Measurements from ENCODE around the gene KIAA0930. TPM values are rescaled to one million over a fixed set of nuclear protein-coding genes. Genes with fewer than 3 reads are reported as not detected.

The KIAA0930 gene
- total RNA-seq, 1 donor from 2014 or later: 60.2 TPM

DNA sequence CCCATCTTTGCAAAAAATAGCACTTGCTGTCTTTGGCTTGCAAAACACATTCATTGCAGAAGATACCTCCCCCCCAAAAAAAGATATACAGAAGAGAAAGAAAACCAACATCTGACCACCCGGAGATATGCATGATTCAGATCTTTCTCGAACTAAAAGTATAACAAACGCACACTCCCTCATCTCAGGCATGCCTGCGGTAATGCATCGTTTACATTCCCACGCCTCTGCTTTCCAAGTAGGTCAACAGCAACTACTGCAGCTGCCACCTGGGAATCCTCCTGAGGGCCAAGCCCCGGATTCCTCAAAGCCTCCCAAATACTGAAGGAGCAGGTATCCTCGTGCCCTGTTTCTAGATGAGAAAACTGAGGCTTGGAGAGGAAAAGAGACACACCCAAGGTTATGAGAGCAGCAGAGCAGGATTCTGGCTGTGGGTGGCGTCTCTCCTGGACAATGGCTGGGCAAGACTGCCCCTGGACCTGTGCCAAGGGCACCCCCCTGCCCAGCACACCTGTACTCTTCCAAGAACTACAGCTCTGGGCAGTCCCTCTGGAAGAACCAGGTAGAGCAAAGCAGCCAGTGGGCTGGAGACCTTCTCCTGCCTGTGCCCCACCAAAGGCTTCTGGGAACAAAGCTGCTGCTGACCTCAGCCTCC is 38.9 kb downstream of the KIAA0930 start:
- no peak overlapping the region for H3K4me3 Mint-ChIP-seq
- no peaks in the 10 kb centered on the region for H3K9me3 Mint-ChIP-seq
- TF ChIP-seq, protein P1, sequence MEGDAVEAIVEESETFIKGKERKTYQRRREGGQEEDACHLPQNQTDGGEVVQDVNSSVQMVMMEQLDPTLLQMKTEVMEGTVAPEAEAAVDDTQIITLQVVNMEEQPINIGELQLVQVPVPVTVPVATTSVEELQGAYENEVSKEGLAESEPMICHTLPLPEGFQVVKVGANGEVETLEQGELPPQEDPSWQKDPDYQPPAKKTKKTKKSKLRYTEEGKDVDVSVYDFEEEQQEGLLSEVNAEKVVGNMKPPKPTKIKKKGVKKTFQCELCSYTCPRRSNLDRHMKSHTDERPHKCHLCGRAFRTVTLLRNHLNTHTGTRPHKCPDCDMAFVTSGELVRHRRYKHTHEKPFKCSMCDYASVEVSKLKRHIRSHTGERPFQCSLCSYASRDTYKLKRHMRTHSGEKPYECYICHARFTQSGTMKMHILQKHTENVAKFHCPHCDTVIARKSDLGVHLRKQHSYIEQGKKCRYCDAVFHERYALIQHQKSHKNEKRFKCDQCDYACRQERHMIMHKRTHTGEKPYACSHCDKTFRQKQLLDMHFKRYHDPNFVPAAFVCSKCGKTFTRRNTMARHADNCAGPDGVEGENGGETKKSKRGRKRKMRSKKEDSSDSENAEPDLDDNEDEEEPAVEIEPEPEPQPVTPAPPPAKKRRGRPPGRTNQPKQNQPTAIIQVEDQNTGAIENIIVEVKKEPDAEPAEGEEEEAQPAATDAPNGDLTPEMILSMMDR (conservative IDR thresholded peaks at IDR 0.05): no peak
- no peaks in the 10 kb centered on the region for H3K4me1 Mint-ChIP-seq
- H3K27me3 Mint-ChIP-seq (ENCODE audit: low read depth): no peaks in the 10 kb centered on the region
- DNase-seq (ENCODE audit: low read depth, low spot score): no peak
- no peak overlapping the region for H3K27ac Mint-ChIP-seq (ENCODE audit: unreplicated experiment)
- H3K36me3 Mint-ChIP-seq (ENCODE audit: low read depth): no peaks in the 10 kb centered on the region

DNA sequence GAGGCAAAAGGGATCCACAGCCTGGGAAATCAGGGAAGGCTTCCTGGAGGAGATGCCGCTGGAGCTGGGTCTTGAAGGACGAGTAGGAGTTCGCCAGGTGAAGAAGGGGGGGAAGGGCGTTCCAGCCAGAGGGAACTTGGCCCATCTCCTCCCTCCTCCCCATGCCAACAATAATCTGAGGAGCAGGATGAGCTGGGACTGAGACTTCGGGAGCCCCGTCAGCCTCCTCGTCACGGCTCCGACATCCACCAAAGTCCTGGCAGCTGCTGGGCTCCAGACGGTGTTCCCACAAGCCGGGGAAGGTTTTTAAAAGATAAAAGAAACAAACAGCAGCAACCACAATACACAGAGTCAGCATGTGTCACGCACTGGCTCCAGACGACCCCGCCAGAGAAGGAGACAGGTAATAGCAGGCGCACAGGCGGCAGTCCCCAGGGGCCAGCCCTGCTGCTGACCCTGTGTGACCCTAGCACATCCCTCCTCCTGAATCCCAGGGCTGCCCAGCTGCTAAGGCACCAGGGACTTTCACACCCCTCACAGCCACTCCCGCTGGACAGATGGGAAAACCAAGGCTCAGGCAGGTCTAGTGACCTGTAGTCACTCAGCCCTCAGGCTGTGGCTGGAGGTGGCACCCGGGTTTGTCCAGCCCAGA is 39.7 kb downstream of the KIAA0930 start:
- no peak for DNase-seq (ENCODE audit: low read depth, low spot score)
- Mint-ChIP-seq H3K4me3 (no peak overlapping the region), H3K9me3 (no peaks in the 10 kb centered on the region), H3K27me3 (ENCODE audit: low read depth) (no peaks in the 10 kb centered on the region), H3K36me3 (ENCODE audit: low read depth) (no peaks in the 10 kb centered on the region), H3K27ac (ENCODE audit: unreplicated experiment) (peak overlapping the region; percentile 75), H3K4me1 (no peaks in the 10 kb centered on the region)
- TF ChIP-seq, protein P1 (conservative IDR thresholded peaks at IDR 0.05): no peak

DNA sequence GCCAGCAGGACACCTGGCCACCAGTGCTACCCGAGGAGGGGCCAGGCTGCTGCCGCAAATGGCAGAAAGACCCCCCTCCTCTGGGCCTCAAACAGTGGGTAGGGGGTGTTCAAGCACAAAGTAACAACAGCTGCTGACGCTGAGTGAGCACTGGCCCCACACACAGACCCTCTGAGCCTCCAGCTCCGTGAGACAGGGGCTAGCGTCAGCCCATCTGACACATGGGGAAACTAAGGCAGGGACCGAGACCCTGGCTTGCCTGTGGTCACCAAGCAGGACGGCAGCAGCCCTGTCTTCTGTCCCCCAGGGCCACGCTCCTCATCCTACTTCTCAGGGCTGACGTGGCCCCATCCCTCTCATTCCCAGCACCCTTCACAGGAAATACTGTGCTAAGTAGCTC is 40.5 kb downstream of the KIAA0930 start:
- H3K27ac Mint-ChIP-seq (ENCODE audit: unreplicated experiment): peak overlapping the region; percentile 54
- TF ChIP-seq, protein P1 (conservative IDR thresholded peaks at IDR 0.05): no peak
- H3K9me3 Mint-ChIP-seq: no peaks in the 10 kb centered on the region
- H3K27me3 Mint-ChIP-seq (ENCODE audit: low read depth): no peaks in the 10 kb centered on the region
- no peaks in the 10 kb centered on the region for H3K36me3 Mint-ChIP-seq (ENCODE audit: low read depth)
- H3K4me1 Mint-ChIP-seq: no peaks in the 10 kb centered on the region
- no peak for DNase-seq (ENCODE audit: low read depth, low spot score)
- no peak overlapping the region for H3K4me3 Mint-ChIP-seq

DNA sequence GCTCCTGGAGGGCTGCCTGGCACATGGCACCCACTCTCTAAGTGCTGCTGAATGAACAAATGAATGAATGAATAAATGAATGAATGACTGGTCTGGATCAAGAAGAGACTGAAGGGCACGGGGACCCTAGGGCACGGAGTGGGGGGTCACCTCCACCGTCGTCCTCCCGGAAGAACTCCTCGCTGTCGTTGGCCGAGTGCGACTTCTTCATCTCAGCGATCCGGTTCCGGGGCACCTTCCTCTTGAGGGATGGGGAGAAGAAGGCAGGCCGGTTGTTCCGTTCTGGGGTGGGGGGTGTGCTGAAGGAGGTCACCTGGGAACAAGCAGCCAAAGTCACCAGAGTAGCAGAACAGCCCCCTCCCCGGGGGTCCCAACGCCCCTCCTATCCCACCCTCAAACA is 41.0 kb downstream of the KIAA0930 start:
- TF ChIP-seq, protein P1 (conservative IDR thresholded peaks at IDR 0.05): no peak
- H3K4me1 Mint-ChIP-seq: no peaks in the 10 kb centered on the region
- H3K9me3 Mint-ChIP-seq: no peaks in the 10 kb centered on the region
- no peak overlapping the region for H3K4me3 Mint-ChIP-seq
- no peaks in the 10 kb centered on the region for H3K27me3 Mint-ChIP-seq (ENCODE audit: low read depth)
- H3K27ac Mint-ChIP-seq (ENCODE audit: unreplicated experiment): no peak overlapping the region
- no peaks in the 10 kb centered on the region for H3K36me3 Mint-ChIP-seq (ENCODE audit: low read depth)
- no peak for DNase-seq (ENCODE audit: low read depth, low spot score)

DNA sequence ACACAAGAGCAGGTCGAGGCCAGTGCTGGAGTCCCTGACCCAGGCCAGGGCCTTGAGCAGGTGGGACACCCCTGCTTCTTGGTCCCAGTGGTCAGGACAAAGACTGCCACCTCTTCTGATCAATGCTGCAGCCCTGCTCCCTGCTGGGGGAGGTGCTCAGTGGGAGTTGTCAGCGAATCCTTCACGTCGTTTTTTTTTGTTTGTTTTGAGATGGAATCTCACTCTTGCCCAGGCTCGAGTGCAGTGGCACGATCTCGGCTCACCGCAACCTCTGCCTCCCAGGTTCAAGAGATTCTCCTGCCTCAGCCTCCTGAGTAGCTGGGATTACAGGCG is 42.3 kb downstream of the KIAA0930 start:
- H3K36me3 Mint-ChIP-seq (ENCODE audit: low read depth): no peaks in the 10 kb centered on the region
- H3K27me3 Mint-ChIP-seq (ENCODE audit: low read depth): no peaks in the 10 kb centered on the region
- no peak overlapping the region for H3K27ac Mint-ChIP-seq (ENCODE audit: unreplicated experiment)
- TF ChIP-seq, protein P1 (conservative IDR thresholded peaks at IDR 0.05): no peak
- no peaks in the 10 kb centered on the region for H3K9me3 Mint-ChIP-seq
- peaks cover 2% of the 10 kb centered on the region for H3K4me1 Mint-ChIP-seq
- H3K4me3 Mint-ChIP-seq: no peak overlapping the region
- DNase-seq (ENCODE audit: low read depth, low spot score): no peak

Measured in neural crest cell (in vitro differentiated cells).